ENCODE measurements around the gene MED15.

DNA sequence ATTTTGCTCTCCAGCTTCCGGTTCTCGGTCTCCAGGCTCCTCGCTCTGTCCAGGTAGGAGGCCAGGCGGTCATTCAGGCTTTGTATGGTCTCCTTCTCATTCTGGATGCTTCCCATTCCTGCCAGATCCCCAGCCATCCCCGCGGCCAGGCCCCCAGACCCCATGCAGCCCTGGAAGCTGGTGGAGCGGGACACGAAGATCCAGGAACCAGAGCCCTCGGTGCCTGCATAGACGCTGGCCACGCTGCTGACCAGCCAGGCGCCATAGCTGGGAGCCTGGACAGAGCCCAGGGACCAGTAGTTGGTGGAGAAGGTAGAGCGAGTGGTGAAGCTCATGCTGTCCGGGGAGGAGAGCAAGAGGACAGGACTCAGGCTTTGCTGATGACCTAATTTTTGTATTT, 23.6 kb upstream of the MED15 start:
- TF ChIP-seq, protein P1, sequence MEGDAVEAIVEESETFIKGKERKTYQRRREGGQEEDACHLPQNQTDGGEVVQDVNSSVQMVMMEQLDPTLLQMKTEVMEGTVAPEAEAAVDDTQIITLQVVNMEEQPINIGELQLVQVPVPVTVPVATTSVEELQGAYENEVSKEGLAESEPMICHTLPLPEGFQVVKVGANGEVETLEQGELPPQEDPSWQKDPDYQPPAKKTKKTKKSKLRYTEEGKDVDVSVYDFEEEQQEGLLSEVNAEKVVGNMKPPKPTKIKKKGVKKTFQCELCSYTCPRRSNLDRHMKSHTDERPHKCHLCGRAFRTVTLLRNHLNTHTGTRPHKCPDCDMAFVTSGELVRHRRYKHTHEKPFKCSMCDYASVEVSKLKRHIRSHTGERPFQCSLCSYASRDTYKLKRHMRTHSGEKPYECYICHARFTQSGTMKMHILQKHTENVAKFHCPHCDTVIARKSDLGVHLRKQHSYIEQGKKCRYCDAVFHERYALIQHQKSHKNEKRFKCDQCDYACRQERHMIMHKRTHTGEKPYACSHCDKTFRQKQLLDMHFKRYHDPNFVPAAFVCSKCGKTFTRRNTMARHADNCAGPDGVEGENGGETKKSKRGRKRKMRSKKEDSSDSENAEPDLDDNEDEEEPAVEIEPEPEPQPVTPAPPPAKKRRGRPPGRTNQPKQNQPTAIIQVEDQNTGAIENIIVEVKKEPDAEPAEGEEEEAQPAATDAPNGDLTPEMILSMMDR (IDR thresholded peaks at IDR 0.05), result no peak
- TF ChIP-seq TCF7L2 (IDR thresholded peaks at IDR 0.05; ENCODE audit: low read depth, low read length), result no peak
- no peak for TF ChIP-seq POLR2AphosphoS5 (IDR thresholded peaks at IDR 0.05; ENCODE audit: low read depth, low read length)
